HCT116 (cell line): Measurements from ENCODE around the gene MAP3K3. TPM values are rescaled to one million over a fixed set of nuclear protein-coding genes. Genes with fewer than 3 reads are reported as not detected.

Experiments used
- ATAC-seq: fragments of 200-7000 bp; cut with Tn5 transposase; 2 replicates; pipeline ENCODE4 v1.9.1; 2020; ENCODE audit warnings: mild to moderate bottlenecking, moderate library complexity
- BruUV-seq: library from RNA; stranded (reverse); fragments of 400-500 nt; replicated peaks from 2 replicates; lab custom pipeline; 2021; lab: Mats Ljungman, UMichigan
- CTCF ChIA-PET: fragments of 300-600 bp; sonication (Branson Sonifier 250); formaldehyde crosslinking; loops from one replicate; lab custom pipeline; 2021; ENCODE audit warnings: antibody characterized with exemption; lab: Charles Lee
- POLR2A ChIA-PET: fragments of 300-600, 350-600 bp; sonication (Branson Sonifier 250); formaldehyde crosslinking; loops from one replicate; lab custom pipeline; 2021; ENCODE audit warnings: antibody characterized with exemption; lab: Charles Lee
- RAD21 ChIA-PET, 2 experiments: fragments of 300-600 bp; sonication (Branson Sonifier 250); formaldehyde crosslinking; loops; one replicate each; lab custom pipeline; 2023; ENCODE audit warnings: low total read pairs in 2 of 2; ENCODE audit not compliant: uncharacterized antibody in 2 of 2, unreplicated experiment in 2 of 2, low non-redundant PET in 1 of 2; lab: Charles Lee
- DNase-seq: peaks from one replicate; pipeline ENCODE4 v3.0.0-alpha.2; 2010; ENCODE audit warnings: low read depth, low spot score
- H2AFZ ChIP-seq: fragments of 200-600 bp; shearing (Covaris generic), sonication (generic); 2 replicates; pipeline ENCODE4 v1.6.1; 2017; ENCODE audit warnings: low read depth, mixed run types, mixed read lengths, antibody characterized with exemption, low read length; ENCODE audit not compliant: poor library complexity, severe bottlenecking
- H3K27ac ChIP-seq: 2 replicates; pipeline ENCODE4 v1.5.1; 2012; ENCODE audit warnings: low read depth, low read length
- H3K27me3 ChIP-seq: fragments of 200-600 bp; sonication (generic); 2 replicates; pipeline ENCODE4 v1.6.1; 2016; ENCODE audit warnings: mixed run types, low read length, mixed read lengths; ENCODE audit not compliant: insufficient read depth
- H3K36me3 ChIP-seq, 2 experiments: fragments of 200-500 bp in 1 of 2; fragments of 200-600 bp in 1 of 2; sonication (Bioruptor generic) in 1 of 2; sonication (generic) in 1 of 2; 2 replicates each; pipeline versions ENCODE4 v1.5.1 to v1.6.1; 2014 to 2016; ENCODE audit warnings: low read length in 2 of 2, inconsistent platforms in 1 of 2, mixed read lengths in 1 of 2, mixed run types in 1 of 2; ENCODE audit not compliant: insufficient read depth in 2 of 2, control insufficient read depth in 1 of 2
- H3K4me1 ChIP-seq, 2 experiments: fragments of 200-600 bp in 1 of 2; sonication (generic) in 1 of 2; 2 replicates each; pipeline versions ENCODE4 v1.5.1 to v1.6.1; 2012 to 2017; ENCODE audit warnings: low read length in 2 of 2, inconsistent platforms in 1 of 2, mild to moderate bottlenecking in 1 of 2, mixed read lengths in 1 of 2, mixed run types in 1 of 2, moderate library complexity in 1 of 2; ENCODE audit not compliant: insufficient read depth in 2 of 2, control insufficient read depth in 1 of 2
- H3K4me2 ChIP-seq: fragments of 200-600 bp; sonication (generic); 2 replicates; pipeline ENCODE4 v1.6.1; 2017; ENCODE audit warnings: mixed run types, low read length, mixed read lengths
- H3K4me3 ChIP-seq, 2 experiments: fragments of 200-600 bp in 1 of 2; sonication (generic) in 1 of 2; replicated peaks in 1 of 2; 2 replicates each; pipeline ENCODE4 v1.5.1; 2011 to 2016; ENCODE audit warnings: low read length in 2 of 2, control low read depth in 1 of 2, low read depth in 1 of 2, mild to moderate bottlenecking in 1 of 2, mixed read lengths in 1 of 2, mixed run types in 1 of 2
- H3K79me2 ChIP-seq: fragments of 200-600 bp; sonication (generic); 2 replicates; pipeline ENCODE4 v1.6.1; 2017; ENCODE audit warnings: mild to moderate bottlenecking, mixed run types, low read length, moderate library complexity, mixed read lengths; ENCODE audit not compliant: insufficient read depth
- H3K9ac ChIP-seq: fragments of 200-600 bp; sonication (generic); 2 replicates; pipeline ENCODE4 v1.6.1; 2016; ENCODE audit warnings: low read length, mixed read lengths
- H3K9me2 ChIP-seq: fragments of 200-600 bp; sonication (generic), shearing (Covaris generic); 2 replicates; pipeline ENCODE4 v1.6.1; 2017; ENCODE audit warnings: mixed run types, mild to moderate bottlenecking, moderate library complexity; ENCODE audit not compliant: insufficient read depth
- H3K9me3 ChIP-seq, 2 experiments: fragments of 200-500 bp in 1 of 2; fragments of 200-600 bp in 1 of 2; sonication (Bioruptor generic) in 1 of 2; sonication (generic) in 1 of 2; 2 replicates each; pipeline ENCODE4 v1.6.1; 2014 to 2017; ENCODE audit warnings: low read length in 2 of 2, mixed read lengths in 2 of 2, inconsistent platforms in 1 of 2, low read depth in 1 of 2, mild to moderate bottlenecking in 1 of 2, mixed run types in 1 of 2, moderate library complexity in 1 of 2; ENCODE audit not compliant: control insufficient read depth in 1 of 2, insufficient read depth in 1 of 2
- H4K20me1 ChIP-seq: fragments of 200-600 bp; sonication (generic), shearing (Covaris generic); 2 replicates; pipeline ENCODE4 v1.6.1; 2017; ENCODE audit warnings: mixed run types, mild to moderate bottlenecking, moderate library complexity; ENCODE audit not compliant: insufficient read depth
- ATF3 ChIP-seq: IDR thresholded peaks from 2 replicates; pipeline ENCODE4 v1.6.1; 2012
- CBX3 ChIP-seq: IDR thresholded peaks from 2 replicates; pipeline ENCODE4 v1.6.1; 2012; ENCODE audit warnings: low read depth
- CEBPB ChIP-seq: IDR thresholded peaks from 2 replicates; pipeline ENCODE4 v1.6.1; 2012; ENCODE audit warnings: low read depth
- ELF1 ChIP-seq: IDR thresholded peaks from 2 replicates; pipeline ENCODE4 v1.6.1; 2012; ENCODE audit warnings: low read depth, borderline replicate concordance
- EZH2 ChIP-seq: fragments of 200-600 bp; sonication (generic); IDR thresholded peaks from 2 replicates; pipeline ENCODE4 v1.6.1; 2017; ENCODE audit warnings: antibody characterized with exemption, mixed run types
- JUND ChIP-seq: IDR thresholded peaks from 2 replicates; pipeline ENCODE4 v1.6.1; 2012
- MAX ChIP-seq: IDR thresholded peaks from 2 replicates; pipeline ENCODE4 v1.6.1; 2012
- SIN3A ChIP-seq: IDR thresholded peaks from 2 replicates; pipeline ENCODE4 v1.6.1; 2012; ENCODE audit warnings: low read depth
- SP1 ChIP-seq: IDR thresholded peaks from 2 replicates; pipeline ENCODE4 v1.6.1; 2012; ENCODE audit warnings: low read depth
- YY1 ChIP-seq: IDR thresholded peaks from 2 replicates; pipeline ENCODE4 v1.6.1; 2011; ENCODE audit warnings: low read length, low read depth, moderate library complexity, mild to moderate bottlenecking; ENCODE audit not compliant: insufficient replicate concordance; ENCODE audit errors: extremely low read depth
- ZBTB33 ChIP-seq: IDR thresholded peaks from 2 replicates; pipeline ENCODE4 v1.6.1; 2011; ENCODE audit warnings: mild to moderate bottlenecking, low read length, moderate library complexity; ENCODE audit not compliant: insufficient replicate concordance; ENCODE audit errors: extremely low read depth
- ZFX ChIP-seq: fragments of 450-650 bp; IDR thresholded peaks from 2 replicates; pipeline ENCODE4 v1.6.1; 2017
- intact Hi-C: fragments of 100-400 bp; cut with micrococcal nuclease; formaldehyde crosslinking; loops from 2 replicates; pipeline ENCODE4 v1.10.0; 2022
- total RNA-seq: library from RNA; stranded (reverse); gene quantifications from one replicate; pipeline ENCODE4 v1.2.1, GENCODE V29; 2021; ENCODE audit not compliant: unreplicated experiment

Gene MAP3K3
- total RNA-seq, 1 experiment from 2014 or later, result 18.5 TPM

GRCh38 chr17:63716426-63716825 is 94.2 kb downstream of the MAP3K3 start:
- CTCF ChIA-PET, result no interaction called here
- Histone ChIP-seq H3K4me3 (no peak overlapping the region), H3K4me2 (no peak overlapping the region), H3K79me2 (no peaks in the 10 kb centered on the region), H3K9ac (no peak overlapping the region), H3K4me1 (no peaks in the 10 kb centered on the region), H2AFZ (no peak overlapping the region), H3K27ac (no peak overlapping the region), H3K36me3 (peaks cover 5 to 8% of the 10 kb centered on the region in 2 experiments; a peak in 1 of 4 replicates), H3K9me2 (no peaks in the 10 kb centered on the region), H4K20me1 (no peaks in the 10 kb centered on the region), H3K27me3 (no peaks in the 10 kb centered on the region), H3K9me3 (no peaks in the 10 kb centered on the region)
- RAD21 ChIA-PET, result no interaction called here
- BruUV-seq, result no TSS peak
- POLR2A ChIA-PET, result no interaction called here
- TF ChIP-seq SP1 (no peak), ZBTB33 (no peak), MAX (no peak), ZFX (no peak), SIN3A (no peak), YY1 (no peak), ELF1 (no peak), JUND (no peak), EZH2 (no peak), CEBPB (no peak), CBX3 (no peak), ATF3 (no peak)
- DNase-seq, result no peak
- no peak for ATAC-seq
- intact Hi-C loops, result no loop called here
